ENCODE data around the gene L3MBTL2.

L3MBTL2 gene

DNA sequence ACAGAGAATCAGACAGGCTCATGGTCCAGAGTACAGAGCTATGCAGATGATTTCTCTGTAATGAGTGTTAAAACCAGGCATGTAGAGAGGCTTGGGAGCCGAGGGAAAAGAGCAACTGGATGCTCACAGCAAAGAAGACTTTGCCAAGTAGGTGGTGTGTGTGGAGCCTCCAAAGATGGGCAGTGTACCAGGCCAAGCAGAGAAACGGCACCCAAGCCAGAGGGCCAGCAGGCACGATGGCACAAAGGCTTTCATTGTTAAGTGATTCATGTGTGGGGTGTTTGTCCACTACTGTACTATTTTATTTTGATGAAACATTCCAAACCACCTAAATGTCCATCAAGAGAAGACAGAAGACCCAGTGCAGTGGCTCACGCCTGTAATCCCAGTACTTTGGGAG is 69.7 kb downstream of the L3MBTL2 start:
- in situ Hi-C loops (cut with HindIII; ENCODE audit: low pct_unique_long_range_greater_than_20kb, low sequenced_read_pairs) = no loop called here
- no peak for TF ChIP-seq JUND (IDR thresholded peaks at IDR 0.05; ENCODE audit: low read depth)
- DNase-seq (ENCODE audit: low read depth in 1 of 2, low spot score in 1 of 2) = no peak

DNA sequence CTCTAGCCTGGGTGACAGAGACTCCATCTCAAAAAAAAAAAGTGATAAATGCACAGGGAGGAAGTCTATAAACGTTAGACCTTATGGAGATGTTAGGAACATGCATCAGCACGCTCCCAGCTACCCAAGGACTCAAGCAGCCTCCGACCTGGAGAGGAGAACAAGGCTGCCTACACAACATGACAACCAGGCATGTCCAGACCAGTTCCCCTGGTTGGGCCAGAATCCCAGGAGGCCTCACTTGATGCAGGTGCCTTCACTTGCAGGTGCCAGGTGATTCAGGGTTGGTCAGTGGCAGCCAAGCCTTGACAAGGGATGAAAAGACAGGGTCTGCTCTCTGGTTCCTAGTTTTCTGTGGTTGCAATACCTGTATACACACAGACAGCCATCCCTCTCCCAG is 75.0 kb downstream of the L3MBTL2 start:
- peak in 1 of 2 experiments; percentile 64 for DNase-seq (ENCODE audit: low read depth in 1 of 2, low spot score in 1 of 2)
- TF ChIP-seq JUND (IDR thresholded peaks at IDR 0.05; ENCODE audit: low read depth) = no peak
- in situ Hi-C loops (cut with HindIII; ENCODE audit: low pct_unique_long_range_greater_than_20kb, low sequenced_read_pairs) = no loop called here

DNA sequence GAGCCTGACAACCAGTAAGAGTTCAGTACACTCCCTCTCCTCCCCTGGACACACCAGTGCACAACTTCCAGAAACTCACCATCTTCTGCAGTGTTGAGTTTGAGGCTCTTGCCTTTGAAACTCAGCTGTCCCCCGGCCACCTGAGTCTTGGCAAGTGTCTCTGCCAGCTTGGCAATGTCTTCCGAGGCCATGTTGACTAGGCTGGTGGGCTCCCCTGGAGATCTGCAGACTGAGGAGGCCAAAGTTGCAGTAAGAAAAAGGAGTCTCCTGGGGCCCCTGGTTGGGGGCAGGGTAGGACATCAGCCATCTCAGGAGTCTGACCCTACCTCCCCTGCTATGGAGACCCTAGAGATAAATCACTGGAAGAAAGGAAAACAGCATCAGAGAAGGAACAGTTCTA is 75.7 kb downstream of the L3MBTL2 start:
- no peak for TF ChIP-seq JUND (IDR thresholded peaks at IDR 0.05; ENCODE audit: low read depth)
- in situ Hi-C loops (cut with HindIII; ENCODE audit: low pct_unique_long_range_greater_than_20kb, low sequenced_read_pairs) = no loop called here

More for the DNA sequence above, 75.7 kb downstream of the L3MBTL2 start:
- DNase-seq (ENCODE audit: low read depth in 1 of 2, low spot score in 1 of 2) = no peak
